ENCODE results near the gene CLEC18B.
A peak's percentile ranks its signal among the peaks of the same experiment; 100 is the strongest.

- TF ChIP-seq, protein P1, sequence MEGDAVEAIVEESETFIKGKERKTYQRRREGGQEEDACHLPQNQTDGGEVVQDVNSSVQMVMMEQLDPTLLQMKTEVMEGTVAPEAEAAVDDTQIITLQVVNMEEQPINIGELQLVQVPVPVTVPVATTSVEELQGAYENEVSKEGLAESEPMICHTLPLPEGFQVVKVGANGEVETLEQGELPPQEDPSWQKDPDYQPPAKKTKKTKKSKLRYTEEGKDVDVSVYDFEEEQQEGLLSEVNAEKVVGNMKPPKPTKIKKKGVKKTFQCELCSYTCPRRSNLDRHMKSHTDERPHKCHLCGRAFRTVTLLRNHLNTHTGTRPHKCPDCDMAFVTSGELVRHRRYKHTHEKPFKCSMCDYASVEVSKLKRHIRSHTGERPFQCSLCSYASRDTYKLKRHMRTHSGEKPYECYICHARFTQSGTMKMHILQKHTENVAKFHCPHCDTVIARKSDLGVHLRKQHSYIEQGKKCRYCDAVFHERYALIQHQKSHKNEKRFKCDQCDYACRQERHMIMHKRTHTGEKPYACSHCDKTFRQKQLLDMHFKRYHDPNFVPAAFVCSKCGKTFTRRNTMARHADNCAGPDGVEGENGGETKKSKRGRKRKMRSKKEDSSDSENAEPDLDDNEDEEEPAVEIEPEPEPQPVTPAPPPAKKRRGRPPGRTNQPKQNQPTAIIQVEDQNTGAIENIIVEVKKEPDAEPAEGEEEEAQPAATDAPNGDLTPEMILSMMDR (IDR thresholded peaks at IDR 0.05; ENCODE audit: low read depth, low read length, missing input control) = no peak
- TF ChIP-seq MAX (IDR thresholded peaks at IDR 0.05) (peak; percentile 82), HNF4A (conservative IDR thresholded peaks at IDR 0.05) (no peak), REST (IDR thresholded peaks at IDR 0.05) (peak; percentile 36), NR2F2 (IDR thresholded peaks at IDR 0.05) (peak; percentile 97), EGR1 (IDR thresholded peaks at IDR 0.05; ENCODE audit: low read depth in 2 of 2) (peak; percentile 51 to 53), TAF1 (conservative IDR thresholded peaks at IDR 0.05) (no peak), GABPA (IDR thresholded peaks at IDR 0.05 in 1 of 2, conservative IDR thresholded peaks at IDR 0.05 in 1 of 2) (no peak), JUND (IDR thresholded peaks at IDR 0.05) (peak; percentile 92 to 93)
Measured at GRCh38 chr16:74448990-74449389, 27.7 kb upstream of the CLEC18B start.

All from liver (tissue), 3 donors.